Epithelial cell of alveolus of lung (primary cell): ENCODE data around the gene THUMPD3. TPM values are rescaled to one million over a fixed set of nuclear protein-coding genes. Genes with fewer than 3 reads are reported as not detected.

Experiments
- total RNA-seq: library from RNA; depleted of rRNA; stranded (reverse); fragments of >200 nt; gene quantifications from 2 replicates; pipeline ENCODE4 v1.2.1, GENCODE V29; 2015

Gene THUMPD3, protein sequence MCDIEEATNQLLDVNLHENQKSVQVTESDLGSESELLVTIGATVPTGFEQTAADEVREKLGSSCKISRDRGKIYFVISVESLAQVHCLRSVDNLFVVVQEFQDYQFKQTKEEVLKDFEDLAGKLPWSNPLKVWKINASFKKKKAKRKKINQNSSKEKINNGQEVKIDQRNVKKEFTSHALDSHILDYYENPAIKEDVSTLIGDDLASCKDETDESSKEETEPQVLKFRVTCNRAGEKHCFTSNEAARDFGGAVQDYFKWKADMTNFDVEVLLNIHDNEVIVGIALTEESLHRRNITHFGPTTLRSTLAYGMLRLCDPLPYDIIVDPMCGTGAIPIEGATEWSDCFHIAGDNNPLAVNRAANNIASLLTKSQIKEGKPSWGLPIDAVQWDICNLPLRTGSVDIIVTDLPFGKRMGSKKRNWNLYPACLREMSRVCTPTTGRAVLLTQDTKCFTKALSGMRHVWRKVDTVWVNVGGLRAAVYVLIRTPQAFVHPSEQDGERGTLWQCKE
- total RNA-seq = 33.6 and 41.0 TPM in 2 replicates

DNA sequence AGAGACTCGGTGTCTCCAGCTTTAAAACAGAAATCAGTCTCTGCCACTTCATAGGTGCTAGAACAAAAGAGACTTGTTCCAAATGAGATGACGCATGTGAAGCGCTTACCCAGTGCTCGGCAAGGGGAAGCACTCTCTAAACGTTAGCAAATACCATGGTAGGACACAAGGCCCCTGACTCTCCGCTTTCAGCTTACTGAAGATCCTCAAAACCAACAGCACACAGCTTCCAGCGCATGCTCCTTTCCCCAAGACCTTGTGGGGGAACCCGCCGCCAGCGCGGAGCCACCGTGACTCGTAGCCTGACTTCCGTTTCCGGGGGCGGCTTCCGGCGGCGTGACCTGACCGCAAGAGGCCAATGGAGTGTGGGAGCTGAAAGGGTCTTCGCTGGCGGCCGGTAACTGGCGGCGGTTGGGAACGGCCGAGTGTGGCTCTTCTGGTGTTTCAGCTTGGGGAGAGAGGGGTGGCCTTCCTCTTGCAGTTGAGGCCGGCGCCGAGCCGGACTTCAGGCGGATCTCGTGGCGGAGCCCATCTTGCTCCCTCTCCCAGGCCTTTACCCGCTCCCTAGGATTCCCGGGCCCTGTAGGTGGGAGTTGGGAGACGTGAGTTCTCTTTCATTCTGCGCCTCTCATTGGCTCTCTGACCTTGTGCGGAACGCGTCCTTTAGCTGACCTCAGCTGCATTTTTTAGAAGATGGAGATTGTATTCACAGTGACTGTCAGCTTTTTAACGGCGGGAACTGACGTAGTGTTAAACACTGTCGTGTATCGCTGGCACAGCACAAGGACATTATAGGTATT lies at the start of gene THUMPD3:
Gene THUMPD3, plus strand, starts transcription at position 324 of the 800 bp plus-strand sequence. CDS start 2,015 bp downstream, outside the sequence.

DNA sequence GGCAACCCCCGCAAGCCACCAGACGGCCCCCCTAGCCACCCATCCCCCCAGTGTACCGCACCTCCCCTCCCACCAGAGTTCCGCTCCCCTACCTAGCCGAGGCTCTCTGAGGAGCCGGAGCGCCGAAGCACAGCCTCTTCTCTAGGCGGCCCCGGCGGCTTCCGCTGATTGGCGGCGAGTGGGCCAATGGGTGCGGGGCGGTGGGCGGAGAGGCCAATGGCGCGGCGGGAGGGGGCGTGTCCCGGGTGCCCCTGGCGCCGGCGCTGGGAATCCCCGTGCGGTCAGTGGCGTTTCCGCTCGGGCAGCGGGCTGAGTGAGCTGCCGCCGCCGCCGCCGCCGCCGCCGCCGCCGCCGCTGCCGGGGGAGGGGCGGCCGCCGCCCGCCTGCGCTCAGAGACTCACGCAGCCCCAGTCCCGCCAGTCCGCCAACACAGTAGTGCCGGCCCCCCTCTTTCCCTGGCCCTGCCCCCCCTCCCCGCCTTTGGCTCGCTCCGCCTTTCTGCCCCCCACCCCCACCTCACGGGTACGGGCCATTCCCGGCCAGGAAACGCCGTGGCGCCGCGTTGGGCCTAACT lies 34.6 kb downstream of the THUMPD3 start, which contains the start of gene SETD5:
Gene SETD5, plus strand, starts transcription at position 284 of the 574 bp plus-strand sequence. CDS start 31,324 bp downstream, outside the sequence.

Other genes starting within 250 kb of the THUMPD3 start
- gene SRGAP3, start 113.4 kb upstream of the THUMPD3 start, total RNA-seq = 2.2 and 2.5 TPM in 2 replicates
- gene SETD5, start 34.6 kb downstream of the THUMPD3 start, total RNA-seq = 52.2 and 99.8 TPM in 2 replicates
- not detected in 2 replicates for gene LHFPL4, start 190.8 kb downstream of the THUMPD3 start, total RNA-seq